HepG2 (cell line): ENCODE measurements around the gene MGARP. TPM values are rescaled to one million over a fixed set of nuclear protein-coding genes. Genes with fewer than 3 reads are reported as not detected.

Experiments used
- ATAC-seq: fragments of 200-7000 bp; cut with Tn5 transposase; 3 replicates; pipeline ENCODE4 v1.9.1; 2020; ENCODE audit warnings: mild to moderate bottlenecking, moderate library complexity
- BruUV-seq: library from RNA; stranded (reverse); fragments of 400-500 nt; replicated peaks from 2 replicates; lab custom pipeline; 2021; lab: Mats Ljungman, UMichigan
- CTCF ChIA-PET: fragments of 300-600 bp; formaldehyde crosslinking; extraction: SDS; loops from one replicate; lab custom pipeline; 2021; ENCODE audit warnings: low total read pairs, inconsistent platforms, low intra/inter-chr PET ratio; lab: Yijun Ruan, JAX
- POLR2A ChIA-PET: fragments of 350-600 bp; sonication (Branson Sonifier 250); formaldehyde crosslinking; loops from one replicate; lab custom pipeline; 2020; ENCODE audit warnings: antibody characterized with exemption, inconsistent platforms; lab: Yijun Ruan, JAX
- DNase-seq: peaks from one replicate; pipeline ENCODE4 v3.0.0-alpha.2; 2015; ENCODE audit warnings: low spot score
- FAIRE-seq: peaks from 3 replicates; lab custom pipeline; 2011; peaks lifted over from hg19 to GRCh38; lab: Jason Lieb, UNC
- H2AFZ ChIP-seq: one replicate; pipeline ENCODE4 v1.6.1; 2011; ENCODE audit warnings: low read length, inconsistent platforms
- H3K27ac ChIP-seq: fragments of 300-600 bp; 3 replicates; pipeline ENCODE4 v1.8.0; 2011; ENCODE audit warnings: mixed run types, mild to moderate bottlenecking, mixed read lengths, low read length, inconsistent platforms; ENCODE audit not compliant: insufficient read depth; ENCODE audit errors: extremely low read length
- H3K27me3 ChIP-seq, 2 experiments: fragments of 200-600 bp in 1 of 2; 2 replicates in 1 of 2; 3 replicates in 1 of 2; pipeline versions ENCODE4 v1.6.0 to v1.8.0; 2011; ENCODE audit warnings: low read length in 2 of 2, mild to moderate bottlenecking in 2 of 2, moderate library complexity in 2 of 2, inconsistent platforms in 1 of 2; ENCODE audit not compliant: insufficient read depth in 2 of 2, control insufficient read depth in 1 of 2
- H3K36me3 ChIP-seq, 2 experiments: fragments of 200-600 bp in 1 of 2; replicated peaks in 1 of 2; 2 replicates in 1 of 2; 3 replicates in 1 of 2; pipeline versions ENCODE4 v1.5.1 to v1.8.0; 2011; ENCODE audit warnings: low read length in 2 of 2, inconsistent platforms in 1 of 2; ENCODE audit not compliant: insufficient read depth in 2 of 2, control insufficient read depth in 1 of 2
- H3K4me1 ChIP-seq: 2 replicates; pipeline ENCODE4 v1.5.1; 2012; ENCODE audit warnings: low read length, inconsistent platforms; ENCODE audit not compliant: insufficient read depth
- H3K4me2 ChIP-seq: 2 replicates; pipeline ENCODE4 v1.6.0; 2011; ENCODE audit warnings: low read depth, low read length, inconsistent platforms
- H3K4me3 ChIP-seq, 3 experiments: fragments of 200-600 bp in 1 of 3; sonication (generic), shearing (Covaris generic) in 1 of 3; replicated peaks in 1 of 3; 2 replicates each; pipeline ENCODE4 v1.5.1; 2011 to 2016; ENCODE audit warnings: low read length in 3 of 3, inconsistent platforms in 2 of 3, low read depth in 2 of 3, mild to moderate bottlenecking in 2 of 3, control low read depth in 1 of 3, mixed read lengths in 1 of 3; ENCODE audit not compliant: insufficient read depth in 1 of 3
- H3K79me2 ChIP-seq: one replicate; pipeline ENCODE4 v1.6.1; 2011; ENCODE audit warnings: low read length, inconsistent platforms; ENCODE audit not compliant: insufficient read depth
- H3K9ac ChIP-seq: 2 replicates; pipeline ENCODE4 v1.6.0; 2011; ENCODE audit warnings: mild to moderate bottlenecking, low read depth, low read length, inconsistent platforms; ENCODE audit not compliant: insufficient read depth
- H3K9me3 ChIP-seq: 2 replicates; pipeline ENCODE4 v1.5.1; 2012; ENCODE audit warnings: mild to moderate bottlenecking, low read length
- H4K20me1 ChIP-seq: 2 replicates; pipeline ENCODE4 v1.6.0; 2011; ENCODE audit warnings: inconsistent platforms, mild to moderate bottlenecking, low read length, moderate library complexity; ENCODE audit not compliant: insufficient read depth
- FOXO4 ChIP-seq: sonication (generic); formaldehyde crosslinking; conservative IDR thresholded peaks from 2 replicates; pipeline ENCODE4 v1.8.1; 2023; ENCODE audit warnings: missing genetic modification reagents
- HOMEZ ChIP-seq: IDR thresholded peaks from 2 replicates; pipeline ENCODE4 v1.6.1; 2016; ENCODE audit warnings: low read depth
- MBNL3 ChIP-seq: fragments of 250-450 bp; sonication (Bioruptor Pico); conservative IDR thresholded peaks from 2 replicates; pipeline ENCODE4 v1.8.0; 2022; ENCODE audit warnings: mild to moderate bottlenecking, inconsistent platforms
- RBFOX2 ChIP-seq: fragments of 200-400 bp; formaldehyde crosslinking; IDR thresholded peaks from 2 replicates; pipeline ENCODE4 v1.6.1; 2017; ENCODE audit warnings: low read depth, mild to moderate bottlenecking, low read length
- REXO4 ChIP-seq: sonication (generic); formaldehyde crosslinking; IDR thresholded peaks from 2 replicates; pipeline ENCODE4 v1.8.0; 2022; ENCODE audit warnings: missing genetic modification reagents, mild to moderate bottlenecking, borderline replicate concordance
- SMAD9 ChIP-seq: sonication (generic); formaldehyde crosslinking; IDR thresholded peaks from 2 replicates; pipeline ENCODE4 v1.5.1; 2020; ENCODE audit warnings: mild to moderate bottlenecking, missing genetic modification reagents
- SSRP1 ChIP-seq: IDR thresholded peaks from 2 replicates; pipeline ENCODE4 v1.6.1; 2016; ENCODE audit warnings: control low read depth
- ZMAT3 ChIP-seq: sonication (generic); formaldehyde crosslinking; conservative IDR thresholded peaks from 2 replicates; pipeline ENCODE4 v1.7.0; 2021; ENCODE audit warnings: missing genetic modification reagents
- ZNF317 ChIP-seq: sonication (generic); formaldehyde crosslinking; IDR thresholded peaks from 2 replicates; pipeline ENCODE4 v1.5.0; 2020; ENCODE audit warnings: mild to moderate bottlenecking, missing genetic modification reagents
- ZNF83 ChIP-seq: sonication (generic); formaldehyde crosslinking; IDR thresholded peaks from 2 replicates; pipeline ENCODE4 v1.4.0; 2020; ENCODE audit warnings: missing genetic modification reagents, mild to moderate bottlenecking, borderline replicate concordance
- WGBS: methylation state at CpG from one replicate; pipeline ENCODE4 v1.1.6; 2017; ENCODE audit warnings: low lambda C conversion rate; 5-methylcytosine and 5-hydroxymethylcytosine counted together
- in situ Hi-C: cut with HindIII; loops from 2 replicates; pipeline ENCODE4 v1.10.0; 2017; ENCODE audit warnings: low pct_unique_long_range_greater_than_20kb; ENCODE audit not compliant: extremely low pct_ligation_motif_present
- intact Hi-C: fragments of 100-400 bp; cut with micrococcal nuclease; formaldehyde crosslinking; loops from one replicate; pipeline ENCODE4 v1.10.0; 2022; ENCODE audit not compliant: unreplicated experiment
- polyA plus RNA-seq, 8 experiments: library from polyadenylated mRNA; depleted of rRNA in 3 of 8; stranded (reverse) in 7 of 8; unstranded in 1 of 8; fragments of >200 nt; fragmentation: Illumina TruSeq in 4 of 8; extraction: Trizol in 4 of 8; gene quantifications; 2 replicates each; pipeline versions ENCODE4 v1.2.1 to v1.2.3, GENCODE V29; 2011 to 2016; ENCODE audit warnings: low read depth in 4 of 8, missing spikeins in 1 of 8, mixed read lengths in 1 of 8; ENCODE audit not compliant: insufficient read depth in 1 of 8
- total RNA-seq, 5 experiments: library from RNA; depleted of rRNA; stranded (reverse); fragments of >200 nt; fragmentation: Illumina TruSeq; extraction: Trizol; gene quantifications; 2 replicates each; pipeline ENCODE4 v1.2.3, GENCODE V29; 2016; ENCODE audit warnings: low read depth in 1 of 5

MGARP gene
- total and polyA plus RNA-seq, 2 of the 13 experiments (the other 11 are each of a cell fraction or from before 2014, with no cell fraction given), result 0.11 to 0.13 TPM

- TF ChIP-seq SMAD9, result no peak
- no peak for TF ChIP-seq REXO4 (CRISPR knock-in tag)
- TF ChIP-seq ZMAT3 (CRISPR knock-in tag), result no peak
- TF ChIP-seq ZNF83, result no peak
- no peak for TF ChIP-seq FOXO4 (CRISPR knock-in tag)
- no peak for TF ChIP-seq MBNL3 (CRISPR knock-in tag)
- TF ChIP-seq SSRP1 (CRISPR knock-in tag), result no peak
- no peak for TF ChIP-seq ZNF317 (CRISPR knock-in tag)
- no peak for TF ChIP-seq RBFOX2
- TF ChIP-seq HOMEZ (CRISPR knock-in tag), result no peak
- TF ChIP-seq, all 625 proteins: peak for 0
- Histone ChIP-seq H3K27me3 (no peaks in the 10 kb centered on the region), H3K4me3 (no peak overlapping the region), H3K9me3 (no peaks in the 10 kb centered on the region), H3K79me2 (peaks cover 98% of the 10 kb centered on the region), H3K27ac (no peak overlapping the region), H3K4me1 (peaks cover 23% of the 10 kb centered on the region), H2AFZ (no peak overlapping the region), H3K36me3 (0 out of 5 replicates have a peak, but pooled peaks cover 0 to 1% of the 10 kb centered on the region in 2 experiments), H3K9ac (no peak overlapping the region), H3K4me2 (no peak overlapping the region), H4K20me1 (peaks cover 28% of the 10 kb centered on the region)
- POLR2A ChIA-PET, result no interaction called here
- WGBS, result 85% methylated on average over 1 of the region's 1 CpG
- ATAC-seq, result no peak
- in situ Hi-C loops (no loop called here), intact Hi-C loops (no loop called here)
- DNase-seq, result no peak
- FAIRE-seq, result no peak
- CTCF ChIA-PET, result no interaction called here
- no TSS peak for BruUV-seq
These were observed 39.5 kb upstream of the MGARP start for GRCh38 chr4:139319571-139319970.
